GM12891 (cell line): ENCODE results near the gene INSL4. TPM values are rescaled to one million over a fixed set of nuclear protein-coding genes. Genes with fewer than 3 reads are reported as not detected.

Experiments used
- DNase-seq: peaks from one replicate; pipeline ENCODE4 v3.0.0; 2011; ENCODE audit warnings: low spot score; ENCODE audit not compliant: insufficient read length
- FAIRE-seq: peaks from 2 replicates; lab custom pipeline; 2011; peaks lifted over from hg19 to GRCh38; lab: Jason Lieb, UNC
- PAX5 ChIP-seq: IDR thresholded peaks from 2 replicates; pipeline ENCODE4 v1.6.1; 2011; ENCODE audit warnings: low read length, moderate library complexity, mild to moderate bottlenecking; ENCODE audit not compliant: insufficient read depth, severe bottlenecking
- POLR2A ChIP-seq: IDR thresholded peaks from 2 replicates; pipeline ENCODE4 v1.6.1; 2011; ENCODE audit warnings: low read depth, low read length, control low read depth
- POLR2AphosphoS5 ChIP-seq: IDR thresholded peaks from 2 replicates; pipeline ENCODE4 v1.6.1; 2011; ENCODE audit warnings: low read depth, low read length, control low read depth
- POU2F2 ChIP-seq: IDR thresholded peaks from 2 replicates; pipeline ENCODE4 v1.6.1; 2011; ENCODE audit warnings: low read depth, mild to moderate bottlenecking, control low read depth, low read length, moderate library complexity
- SPI1 ChIP-seq: IDR thresholded peaks from 2 replicates; pipeline ENCODE4 v1.6.1; 2011; ENCODE audit warnings: low read depth, low read length, control low read depth
- TAF1 ChIP-seq: IDR thresholded peaks from 2 replicates; pipeline ENCODE4 v1.6.1; 2011; ENCODE audit warnings: low read depth, low read length, control low read depth
- polyA plus RNA-seq: library from polyadenylated mRNA; unstranded; fragments of >200 nt; gene quantifications from one replicate; pipeline ENCODE4 v1.2.1, GENCODE V29; 2012; ENCODE audit warnings: low read depth, missing spikeins, inconsistent platforms; ENCODE audit not compliant: missing spikeins

The INSL4 gene
- not detected for polyA plus RNA-seq

GRCh38 chr9:5231212-5231611, at the start of gene INSL4:
INSL4 (plus strand) TSS chr9:5231419; CDS start chr9:5231524, 105 bp downstream.
- FAIRE-seq (no peak), DNase-seq (no peak)
- TF ChIP-seq POLR2A (no peak), POU2F2 (no peak), PAX5 (no peak), SPI1 (no peak), TAF1 (no peak), POLR2AphosphoS5 (no peak)

- no peak for FAIRE-seq
- TF ChIP-seq POLR2AphosphoS5, result no peak
- TF ChIP-seq POLR2A, result no peak
- no peak for TF ChIP-seq TAF1
- no peak for TF ChIP-seq SPI1
- no peak for TF ChIP-seq PAX5
- TF ChIP-seq POU2F2, result no peak
These were observed 46.4 kb upstream of the INSL4 start for GRCh38 chr9:5184776-5185175.

GRCh38 chr9:5185220-5185840, 45.9 kb upstream of the INSL4 start, which contains the start of gene INSL6:
INSL6 (minus strand) TSS chr9:5185639; CDS start chr9:5185602, 37 bp downstream.
- no peak for TF ChIP-seq POU2F2
- no peak for TF ChIP-seq TAF1
- TF ChIP-seq POLR2AphosphoS5, result no peak
- no peak for TF ChIP-seq SPI1
- no peak for TF ChIP-seq POLR2A
- TF ChIP-seq PAX5, result no peak
- FAIRE-seq (no peak), DNase-seq (no peak)

More at GRCh38 chr9:5184776-5185175, 46.4 kb upstream of the INSL4 start:
- no peak for DNase-seq

- DNase-seq (peak; percentile 14), FAIRE-seq (peak; percentile 90)
- TF ChIP-seq POLR2AphosphoS5 (no peak), SPI1 (no peak), POLR2A (no peak), PAX5 (no peak)
These were observed 44.6 kb upstream of the INSL4 start for GRCh38 chr9:5186416-5187169.

- no peak for DNase-seq
- no peak for TF ChIP-seq SPI1
- TF ChIP-seq POU2F2, result no peak
- TF ChIP-seq POLR2AphosphoS5, result no peak
- TF ChIP-seq TAF1, result no peak
- no peak for TF ChIP-seq PAX5
- TF ChIP-seq POLR2A, result no peak
These were observed 42.9 kb upstream of the INSL4 start for GRCh38 chr9:5188060-5188984.

GRCh38 chr9:5191985-5192384, 39.2 kb upstream of the INSL4 start:
- TF ChIP-seq TAF1, result no peak
- TF ChIP-seq POU2F2, result no peak
- TF ChIP-seq POLR2A, result no peak
- no peak for TF ChIP-seq PAX5
- no peak for TF ChIP-seq POLR2AphosphoS5
- TF ChIP-seq SPI1, result no peak
- DNase-seq (no peak), FAIRE-seq (no peak)

More at GRCh38 chr9:5188060-5188984, 42.9 kb upstream of the INSL4 start:
- FAIRE-seq, result no peak

- TF ChIP-seq PAX5, result no peak
- TF ChIP-seq POLR2AphosphoS5, result no peak
- TF ChIP-seq POLR2A, result no peak
- TF ChIP-seq SPI1, result no peak
- TF ChIP-seq TAF1, result no peak
- no peak for TF ChIP-seq POU2F2
- no peak for DNase-seq
- FAIRE-seq, result no peak
These were observed 37.9 kb upstream of the INSL4 start for GRCh38 chr9:5193345-5193744.

GRCh38 chr9:5195463-5195862, 35.8 kb upstream of the INSL4 start:
- FAIRE-seq (no peak), DNase-seq (no peak)
- TF ChIP-seq TAF1 (no peak), POLR2A (no peak), POLR2AphosphoS5 (no peak), SPI1 (no peak), POU2F2 (no peak), PAX5 (no peak)

GRCh38 chr9:5205071-5205470, 26.1 kb upstream of the INSL4 start:
- DNase-seq (no peak), FAIRE-seq (no peak)
- no peak for TF ChIP-seq POU2F2
- peak; percentile 74 for TF ChIP-seq SPI1
- no peak for TF ChIP-seq POLR2A

- no peak for DNase-seq
- TF ChIP-seq POU2F2 (no peak), SPI1 (no peak), PAX5 (no peak), TAF1 (no peak)
These were observed 665 bp upstream of the INSL4 start for GRCh38 chr9:5230554-5230953.

More at GRCh38 chr9:5230554-5230953, 665 bp upstream of the INSL4 start:
- FAIRE-seq, result no peak
